IMR-90 (cell line): ENCODE data around the gene GTPBP4. TPM values are rescaled to one million over a fixed set of nuclear protein-coding genes. Genes with fewer than 3 reads are reported as not detected.

Experiments
- ATAC-seq: fragments of 200-7000 bp; cut with Tn5 transposase; 2 replicates; pipeline ENCODE4 v1.9.1; 2020; ENCODE audit warnings: low read depth, mild to moderate bottlenecking, moderate library complexity
- BruUV-seq: library from RNA; stranded (reverse); fragments of 400-500 nt; replicated peaks from 2 replicates; lab custom pipeline; 2021; lab: Mats Ljungman, UMichigan
- CTCF ChIA-PET: fragments of 300-600 bp; formaldehyde crosslinking; extraction: SDS; loops from one replicate; lab custom pipeline; 2021; ENCODE audit warnings: antibody characterized with exemption; lab: Yijun Ruan, JAX
- POLR2A ChIA-PET: fragments of 300-600 bp; sonication (Branson Sonifier 250); formaldehyde crosslinking; loops from one replicate; lab custom pipeline; 2022; ENCODE audit warnings: antibody characterized with exemption; ENCODE audit not compliant: unreplicated experiment; lab: Charles Lee
- DNase-seq: peaks from one replicate; pipeline ENCODE4 v3.0.0; 2013
- H2AFZ ChIP-seq: replicated peaks from 2 replicates; pipeline ENCODE3; 2013; ENCODE audit warnings: low read length, mild to moderate bottlenecking; ENCODE audit not compliant: poor library complexity
- H2AK5ac ChIP-seq: 2 replicates; pipeline ENCODE4 v1.6.1; 2013; ENCODE audit warnings: low read depth, low read length, inconsistent platforms
- H2AK9ac ChIP-seq: replicated peaks from 2 replicates; pipeline ENCODE3; 2013; ENCODE audit warnings: mild to moderate bottlenecking, low read depth, low read length, moderate library complexity; ENCODE audit not compliant: poor library complexity
- H2BK120ac ChIP-seq: 2 replicates; pipeline ENCODE4 v1.6.1; 2013; ENCODE audit warnings: low read depth, low read length, inconsistent platforms
- H2BK15ac ChIP-seq: 3 replicates; pipeline ENCODE4 v1.6.1; 2013; ENCODE audit warnings: low read depth, low read length, inconsistent platforms
- H2BK20ac ChIP-seq: 2 replicates; pipeline ENCODE4 v1.6.1; 2013; ENCODE audit warnings: low read depth, mild to moderate bottlenecking, inconsistent platforms, low read length, moderate library complexity
- H2BK5ac ChIP-seq: 2 replicates; pipeline ENCODE4 v1.6.1; 2013; ENCODE audit warnings: mild to moderate bottlenecking, low read depth, low read length, inconsistent platforms; ENCODE audit not compliant: poor library complexity, severe bottlenecking
- H3K14ac ChIP-seq: replicated peaks from 2 replicates; pipeline ENCODE4 v1.6.1; 2013; ENCODE audit warnings: low read depth, low read length, inconsistent platforms
- H3K18ac ChIP-seq: 2 replicates; pipeline ENCODE4 v1.6.1; 2013; ENCODE audit warnings: low read depth, low read length, control low read depth
- H3K23ac ChIP-seq: 2 replicates; pipeline ENCODE4 v1.6.1; 2013; ENCODE audit warnings: low read depth, low read length, inconsistent platforms
- H3K27ac ChIP-seq: 2 replicates; pipeline ENCODE4 v1.5.1; 2013; ENCODE audit warnings: mild to moderate bottlenecking, control low read depth, low read length; ENCODE audit not compliant: insufficient read depth
- H3K27me3 ChIP-seq: 2 replicates; pipeline ENCODE4 v1.6.1; 2013; ENCODE audit warnings: low read length; ENCODE audit not compliant: control insufficient read depth, insufficient read depth
- H3K36me3 ChIP-seq: 2 replicates; pipeline ENCODE4 v1.6.1; 2013; ENCODE audit warnings: low read length, mixed read lengths; ENCODE audit not compliant: control insufficient read depth, insufficient read depth
- H3K4ac ChIP-seq: 2 replicates; pipeline ENCODE4 v1.6.1; 2013; ENCODE audit warnings: low read depth, low read length, inconsistent platforms
- H3K4me1 ChIP-seq: 2 replicates; pipeline ENCODE4 v1.6.1; 2013; ENCODE audit warnings: low read length, mixed read lengths; ENCODE audit not compliant: control insufficient read depth, insufficient read depth
- H3K4me2 ChIP-seq: 2 replicates; pipeline ENCODE4 v1.6.1; 2013; ENCODE audit warnings: low read depth, mild to moderate bottlenecking, control low read depth, low read length, moderate library complexity
- H3K4me3 ChIP-seq: 2 replicates; pipeline ENCODE4 v1.5.1; 2013; ENCODE audit warnings: low read depth, mild to moderate bottlenecking, control low read depth, low read length, moderate library complexity; ENCODE audit not compliant: insufficient read depth
- H3K56ac ChIP-seq: 2 replicates; pipeline ENCODE4 v1.6.1; 2013; ENCODE audit warnings: low read length, inconsistent platforms; ENCODE audit not compliant: insufficient read depth; ENCODE audit errors: extremely low read depth
- H3K79me1 ChIP-seq, 2 experiments: 2 replicates each; pipeline ENCODE4 v1.6.1; 2013; ENCODE audit warnings: low read length in 2 of 2, inconsistent platforms in 1 of 2, low read depth in 1 of 2
- H3K9ac ChIP-seq: 2 replicates; pipeline ENCODE4 v1.6.1; 2013; ENCODE audit warnings: low read depth, low read length, control low read depth
- H3K9me1 ChIP-seq: 2 replicates; pipeline ENCODE4 v1.6.1; 2013; ENCODE audit warnings: low read length, inconsistent platforms; ENCODE audit not compliant: insufficient read depth
- H3K9me3 ChIP-seq: 2 replicates; pipeline ENCODE4 v1.6.1; 2013; ENCODE audit warnings: low read length; ENCODE audit not compliant: control insufficient read depth, insufficient read depth
- H4K20me1 ChIP-seq: 2 replicates; pipeline ENCODE4 v1.6.1; 2013; ENCODE audit warnings: low read length, inconsistent platforms; ENCODE audit not compliant: insufficient read depth
- H4K5ac ChIP-seq: 2 replicates; pipeline ENCODE4 v1.6.1; 2013; ENCODE audit warnings: mild to moderate bottlenecking, low read depth, low read length, control low read depth
- H4K8ac ChIP-seq, 2 experiments: 2 replicates each; pipeline ENCODE4 v1.6.1; 2013; ENCODE audit warnings: low read depth in 2 of 2, low read length in 2 of 2, control low read depth in 1 of 2, inconsistent platforms in 1 of 2
- H4K91ac ChIP-seq: 2 replicates; pipeline ENCODE4 v1.6.1; 2013; ENCODE audit warnings: low read depth, low read length, inconsistent platforms; ENCODE audit not compliant: insufficient read depth
- CEBPB ChIP-seq: IDR thresholded peaks from 2 replicates; pipeline ENCODE4 v1.6.1; 2012; ENCODE audit warnings: low read depth, low read length, improper control_type of control experiment
- CTCF ChIP-seq: conservative IDR thresholded peaks from 2 replicates; pipeline ENCODE4 v1.5.1; 2012; ENCODE audit warnings: mild to moderate bottlenecking, low read depth, low read length, improper control_type of control experiment
- FOS ChIP-seq: fragments of 150-350 bp; IDR thresholded peaks from 2 replicates; pipeline ENCODE4 v1.6.1; 2016; ENCODE audit warnings: low read depth, low read length
- NFE2L2 ChIP-seq: fragments of 150-350 bp; IDR thresholded peaks from 2 replicates; pipeline ENCODE4 v1.6.1; 2016; ENCODE audit warnings: low read depth, mild to moderate bottlenecking, low read length
- RAD21 ChIP-seq: IDR thresholded peaks from 2 replicates; pipeline ENCODE4 v1.6.1; 2012; ENCODE audit warnings: low read length, improper control_type of control experiment
- USF2 ChIP-seq: fragments of 150-350 bp; IDR thresholded peaks from 2 replicates; pipeline ENCODE4 v1.6.1; 2017; ENCODE audit warnings: mild to moderate bottlenecking, antibody characterized with exemption, low read length, low read depth
- WGBS, 2 experiments: methylation state at CpG; one replicate each; pipeline versions ENCODE4 v1.1.5 to v1.1.7; 2013; ENCODE audit warnings: missing lambda C conversion rate in 2 of 2; ENCODE audit not compliant: insufficient read length in 1 of 2; ENCODE audit errors: extremely low coverage in 2 of 2; 5-methylcytosine and 5-hydroxymethylcytosine counted together
- dilution Hi-C: fragments of 300-500 bp; cut with HindIII; formaldehyde crosslinking; loops from one replicate; pipeline ENCODE4 v1.14.3; 2018; ENCODE audit warnings: low sequenced_read_pairs; ENCODE audit not compliant: unreplicated experiment
- in situ Hi-C: fragments of 300-500 bp; cut with MboI; formaldehyde crosslinking; loops from 3 replicates; pipeline ENCODE4 v1.14.3; 2019; ENCODE audit warnings: low sequenced_read_pairs, inconsistent platforms, mixed read lengths
- intact Hi-C: fragments of 100-400 bp; cut with micrococcal nuclease; formaldehyde crosslinking; loops from 2 replicates; pipeline ENCODE4 v1.10.0; 2022
- polyA plus RNA-seq, 3 experiments: library from polyadenylated mRNA; depleted of rRNA; stranded (reverse); fragments of >200 nt; gene quantifications; 2 replicates each; pipeline ENCODE4 v1.2.3, GENCODE V29; 2012; ENCODE audit warnings: low replicate concordance in 1 of 3
- total RNA-seq: library from RNA; depleted of rRNA; stranded (reverse); fragments of >200 nt; gene quantifications from 2 replicates; pipeline ENCODE4 v1.2.3, GENCODE V29; 2012

GTPBP4 gene
- total and polyA plus RNA-seq, 2 of the 4 experiments (the other 2 are of a cell fraction): 46.2 to 48.6 TPM

- peak; percentile 79 for DNase-seq
- Histone ChIP-seq H3K14ac (peak overlapping the region; percentile 70), H4K91ac (peak overlapping the region; percentile 82), H3K9ac (no peak overlapping the region), H3K4me2 (no peak overlapping the region; the same call in 1 of the 2 replicates), H2BK5ac (peak overlapping the region; percentile 97), H3K9me1 (peaks cover 26% of the 10 kb centered on the region), H4K5ac (peak overlapping the region; percentile 47; the same call in 1 of the 2 replicates), H3K36me3 (peaks cover 4% of the 10 kb centered on the region), H2AFZ (no peak overlapping the region), H3K4ac (peak overlapping the region; percentile 78), H3K23ac (peak overlapping the region; percentile 10), H3K56ac (no peak overlapping the region), H3K4me3 (no peak overlapping the region), H2BK15ac (peak overlapping the region; percentile 76; the same call in 2 of the 3 replicates), H4K20me1 (peaks cover 27% of the 10 kb centered on the region), H2AK5ac (peak overlapping the region; percentile 48), H3K79me1 (peaks cover 22 to 58% of the 10 kb centered on the region in 2 experiments), H3K27me3 (no peaks in the 10 kb centered on the region), H3K18ac (peak overlapping the region; percentile 2; the same call in 1 of the 2 replicates), H2BK20ac (peak overlapping the region; percentile 75), H2AK9ac (peak overlapping the region; percentile 47), H3K27ac (peak overlapping the region; percentile 21), H3K9me3 (peaks cover under 1% of the 10 kb centered on the region), H2BK120ac (peak overlapping the region; percentile 83), H3K4me1 (peaks cover 13% of the 10 kb centered on the region), H4K8ac (peak overlapping the region; percentile 73 to 92; a peak in 3 of 4 replicates)
- ChIA-PET CTCF (no interaction called here), POLR2A (no interaction called here)
- no peak for TF ChIP-seq RAD21
- no peak for TF ChIP-seq USF2
- no peak for TF ChIP-seq CTCF
- TF ChIP-seq NFE2L2: peak; percentile 13; the same call in 1 of the 2 replicates
- peak; percentile 4; the same call in 1 of the 2 replicates for TF ChIP-seq CEBPB
- TF ChIP-seq FOS: peak; percentile 34; the same call in 1 of the 2 replicates
- WGBS, 2 experiments: no CpG with 5 or more reads among the region's 7 CpGs
- BruUV-seq: no TSS peak
- no peak for ATAC-seq
- in situ Hi-C loops: no loop called here
- dilution Hi-C loops: no loop called here
- intact Hi-C loops: loop anchor here (5.0 kb wide), 1 partner anchor 474 kb away; no protein-coding TSS in a partner anchor
These were observed 2.0 kb upstream of the GTPBP4 start for GRCh38 chr10:986137-986825.
